HL-60 (cell line): ENCODE results near the gene KLC3.

ENCODE experiments used
- DNase-seq, 2 experiments: peaks; one replicate each; pipeline ENCODE4 v3.0.0-alpha.2; 2010 to 2020; ENCODE audit warnings: low read depth in 1 of 2, low spot score in 1 of 2
- H3K27ac ChIP-seq: fragments of 250-450 bp; sonication (Bioruptor Pico); replicated peaks from 2 replicates; pipeline ENCODE4 v1.5.1; 2020; ENCODE audit warnings: mild to moderate bottlenecking, moderate library complexity
- H3K27me3 ChIP-seq: fragments of 250-450 bp; sonication (Bioruptor Pico); 2 replicates; pipeline ENCODE4 v1.5.1; 2021; ENCODE audit warnings: mild to moderate bottlenecking, moderate library complexity; ENCODE audit not compliant: insufficient read depth, poor library complexity, severe bottlenecking
- H3K4me3 ChIP-seq: replicated peaks from 2 replicates; pipeline ENCODE4 v1.5.1; 2011; ENCODE audit warnings: mild to moderate bottlenecking, control low read depth, low read length; ENCODE audit not compliant: insufficient read depth
- CTCF ChIP-seq: IDR thresholded peaks from one replicate; pipeline ENCODE4 v1.5.1; 2011; ENCODE audit warnings: low read length, control low read depth, inconsistent platforms; ENCODE audit not compliant: insufficient read depth
- GABPA ChIP-seq: IDR thresholded peaks from 2 replicates; pipeline ENCODE4 v1.6.1; 2012; ENCODE audit warnings: low read depth
- POLR2AphosphoS5 ChIP-seq: IDR thresholded peaks from 2 replicates; pipeline ENCODE4 v1.6.1; 2012; ENCODE audit warnings: low read depth
- REST ChIP-seq: IDR thresholded peaks from 2 replicates; pipeline ENCODE4 v1.6.1; 2012; ENCODE audit warnings: low read depth; ENCODE audit not compliant: insufficient replicate concordance
- SPI1 ChIP-seq: IDR thresholded peaks from 2 replicates; pipeline ENCODE4 v1.6.1; 2012; ENCODE audit warnings: low read depth, mild to moderate bottlenecking, borderline replicate concordance

The KLC3 gene

GRCh38 chr19:45357445-45357783 is 16.9 kb downstream of the KLC3 start:
- TF ChIP-seq GABPA = no peak
- no peak for TF ChIP-seq CTCF
- TF ChIP-seq REST = no peak
- no peak for TF ChIP-seq POLR2AphosphoS5
- TF ChIP-seq SPI1 = no peak
- no peak for DNase-seq
- no peak overlapping the region for H3K27ac ChIP-seq
- no peak overlapping the region for H3K4me3 ChIP-seq
- no peaks in the 10 kb centered on the region for H3K27me3 ChIP-seq

GRCh38 chr19:45358213-45358792 is 17.8 kb downstream of the KLC3 start:
- DNase-seq = no peak
- Histone ChIP-seq H3K4me3 (no peak overlapping the region), H3K27ac (no peak overlapping the region), H3K27me3 (no peaks in the 10 kb centered on the region)
- TF ChIP-seq SPI1 (no peak), REST (no peak), POLR2AphosphoS5 (no peak), GABPA (no peak), CTCF (no peak)

GRCh38 chr19:45361608-45362007 is 21.1 kb downstream of the KLC3 start:
- Histone ChIP-seq H3K4me3 (no peak overlapping the region), H3K27ac (no peak overlapping the region), H3K27me3 (no peaks in the 10 kb centered on the region)
- DNase-seq = no peak
- TF ChIP-seq CTCF = no peak
- no peak for TF ChIP-seq REST
- TF ChIP-seq POLR2AphosphoS5 = no peak
- TF ChIP-seq SPI1 = no peak
- no peak for TF ChIP-seq GABPA
